HG03060 (cell line): ENCODE measurements around the gene MROH9.

ENCODE experiments used
- ATAC-seq: cut with Tn5 transposase; IDR thresholded peaks from one replicate; pipeline ENCODE4 v1.9.1; 2021; ENCODE audit warnings: low read depth, moderate number of reproducible peaks; ENCODE audit not compliant: unreplicated experiment

The MROH9 gene

DNA sequence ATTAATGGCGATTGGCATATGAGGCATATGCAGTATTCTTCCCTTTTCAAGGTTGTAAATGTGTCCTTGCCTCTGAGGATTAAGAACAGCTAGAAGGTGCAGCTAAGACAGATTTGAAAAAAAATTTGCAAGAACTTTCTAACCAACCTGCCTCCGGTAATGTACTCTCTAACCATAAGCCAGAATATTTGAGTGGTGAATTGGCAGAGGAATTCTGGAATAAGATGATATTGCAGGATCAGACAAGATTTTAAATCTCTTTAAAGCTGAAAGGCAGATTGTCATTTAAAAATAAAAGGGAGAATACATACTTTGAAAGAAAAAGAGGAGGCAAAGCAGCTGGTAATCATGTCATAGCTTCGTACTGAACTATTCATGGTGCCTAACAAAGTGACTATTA is 29.2 kb downstream of the MROH9 start:
- no peak for ATAC-seq

DNA sequence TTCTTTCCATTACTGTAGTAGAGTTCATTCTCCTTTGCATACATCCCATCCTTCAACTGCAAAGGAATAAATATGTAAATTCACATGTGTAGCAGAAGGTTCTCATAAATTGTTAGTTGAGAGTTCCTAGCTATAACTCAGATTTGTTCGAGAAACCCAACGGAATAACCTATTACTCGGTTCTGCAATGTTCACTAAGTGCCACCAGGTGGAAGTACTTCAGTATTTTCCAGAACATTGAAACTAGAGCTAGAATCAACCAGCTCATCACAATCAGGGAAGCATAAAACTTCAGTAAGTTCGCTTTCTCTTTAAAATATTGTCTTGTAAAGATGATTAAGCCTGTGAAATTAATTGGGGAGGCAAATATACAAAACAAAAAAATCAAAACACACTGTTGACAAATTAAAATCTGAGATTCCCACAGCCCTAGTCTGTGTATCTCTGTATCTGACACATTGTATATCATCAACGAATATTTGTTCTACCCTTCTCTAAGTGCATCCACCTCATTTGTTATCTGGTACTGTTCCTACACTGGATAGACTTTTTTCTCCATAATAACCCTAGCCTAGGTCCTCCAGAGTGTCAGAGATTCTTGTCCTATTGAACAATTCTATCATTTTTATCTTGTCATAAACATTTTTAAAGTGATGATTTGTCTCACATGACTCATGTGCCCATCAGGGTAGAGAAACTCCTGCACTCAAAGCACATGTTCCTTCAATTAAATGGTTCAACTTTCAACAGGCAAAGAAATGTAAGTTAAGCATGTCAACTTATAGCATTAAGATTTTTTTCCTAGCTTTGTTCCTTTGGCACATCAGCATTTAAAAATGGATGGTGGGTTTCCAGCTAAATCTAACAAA is 31.9 kb downstream of the MROH9 start:
- no peak for ATAC-seq

DNA sequence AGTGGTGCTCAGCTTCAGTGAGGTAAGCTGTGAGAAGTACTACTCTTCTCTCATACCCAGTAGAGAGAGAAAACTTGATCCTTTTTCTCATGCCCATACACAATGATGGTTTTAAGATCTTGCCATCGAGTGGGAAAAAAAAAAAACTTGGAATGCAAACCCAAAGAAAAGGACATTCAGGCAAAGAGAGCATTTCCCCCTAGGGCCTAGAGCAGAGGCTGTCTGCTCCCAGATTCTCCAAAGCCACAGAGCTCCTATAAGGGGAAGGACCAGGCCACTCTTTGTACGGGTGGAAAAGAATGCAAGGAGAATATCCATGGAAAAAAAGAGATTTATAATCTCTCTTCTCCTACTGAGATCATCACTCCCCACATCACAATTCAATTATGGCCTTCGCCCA is 34.9 kb downstream of the MROH9 start:
- ATAC-seq = no peak

DNA sequence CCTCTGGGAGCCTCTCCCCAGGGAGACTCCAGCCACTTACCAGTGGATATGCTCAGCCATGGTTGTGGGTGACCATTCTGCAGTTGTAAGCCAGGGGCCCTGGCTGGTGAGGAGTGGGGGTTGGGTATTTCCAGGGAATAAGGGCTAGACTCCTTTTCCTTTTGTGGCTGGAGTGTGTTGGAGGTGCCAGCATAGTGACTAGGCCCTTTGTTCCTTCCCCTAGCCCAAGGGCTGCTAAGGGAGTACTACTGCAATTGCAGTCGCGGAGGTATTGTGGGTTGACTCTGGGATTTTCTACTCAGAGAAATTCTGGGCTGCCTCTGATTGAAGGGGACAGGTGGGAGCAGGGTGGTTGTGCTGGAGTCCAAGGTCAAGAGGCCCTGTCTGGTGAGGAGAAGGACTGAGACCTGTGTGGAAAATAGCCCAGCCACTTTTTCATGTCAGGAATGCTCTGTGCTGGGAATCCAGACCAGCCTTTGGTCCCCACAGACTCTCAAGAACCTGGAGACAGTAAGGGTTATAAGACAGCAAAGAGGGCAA is 43.1 kb downstream of the MROH9 start:
- ATAC-seq = no peak

DNA sequence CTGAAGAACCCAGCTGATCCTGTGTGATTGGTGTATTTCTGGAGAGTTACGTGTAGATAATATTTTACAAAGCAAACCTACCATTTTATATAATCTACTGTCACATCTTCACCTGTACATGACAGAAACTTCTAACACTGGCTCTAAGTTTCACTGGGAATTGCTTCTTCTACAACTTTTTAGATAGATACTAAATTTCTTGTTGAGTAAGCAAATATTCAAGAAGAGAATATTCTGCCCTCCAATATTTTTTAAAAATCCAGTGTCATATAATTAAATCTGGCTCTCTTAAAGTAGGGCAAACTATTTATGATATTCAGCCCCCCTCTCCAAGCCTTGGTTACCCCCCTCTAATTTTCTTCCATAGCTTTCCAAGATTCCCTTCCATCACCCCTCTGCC is 50.1 kb downstream of the MROH9 start:
- ATAC-seq = no peak

DNA sequence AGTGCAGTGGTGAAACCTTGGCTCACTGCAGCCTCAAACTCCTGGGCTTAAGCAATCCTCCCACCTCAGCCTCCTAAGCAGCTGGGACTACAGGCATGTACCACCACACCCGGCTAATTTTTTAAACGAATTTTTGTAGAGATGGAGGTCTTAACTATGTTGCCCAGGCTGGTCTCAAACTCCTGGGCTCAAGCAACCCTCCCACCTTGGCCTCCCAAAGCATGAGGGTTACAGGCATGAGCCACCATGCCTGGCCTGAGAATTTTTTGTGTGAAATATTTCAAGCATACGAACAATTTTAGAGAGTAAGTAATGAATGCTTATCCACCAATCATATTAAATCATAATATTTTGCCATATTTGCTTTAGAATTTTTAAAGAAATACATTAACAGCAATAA is 51.6 kb downstream of the MROH9 start:
- ATAC-seq = no peak

DNA sequence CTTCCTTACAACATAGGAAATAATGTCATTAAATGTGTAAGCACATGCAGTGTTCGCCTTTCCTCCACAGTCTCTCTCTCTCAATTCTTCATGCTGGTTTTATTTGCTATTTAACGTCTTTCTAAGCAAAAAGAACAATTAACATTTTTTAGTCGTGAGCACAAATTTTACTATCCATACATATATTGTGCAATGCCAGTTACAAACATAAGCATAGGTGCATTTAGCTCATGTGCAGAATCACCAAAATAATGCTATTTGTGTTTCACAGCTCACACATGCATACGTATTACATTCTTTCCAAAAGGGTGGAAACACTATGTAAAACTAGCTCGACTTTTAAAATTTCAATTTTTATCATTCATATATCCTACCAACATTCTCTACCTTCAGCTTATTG is 52.1 kb downstream of the MROH9 start:
- ATAC-seq = no peak

DNA sequence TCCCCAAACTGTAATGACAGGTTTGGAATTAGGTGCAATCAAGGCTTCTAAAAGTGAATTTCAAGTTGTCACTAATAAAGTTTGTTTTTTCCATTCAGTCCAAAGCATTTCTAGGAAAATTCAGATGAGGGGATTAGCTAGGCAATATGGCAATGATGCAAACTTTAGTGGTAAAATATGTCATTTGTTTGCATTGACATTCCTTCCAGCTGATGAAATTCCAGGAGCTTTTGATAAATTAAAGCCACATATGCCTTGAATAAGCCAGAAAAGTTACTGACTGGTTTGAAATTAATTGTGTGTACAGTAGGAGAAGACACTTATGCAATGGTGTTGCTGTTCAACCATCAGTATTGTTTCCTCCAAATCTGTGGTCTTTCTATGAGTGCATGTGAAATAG is 57.8 kb downstream of the MROH9 start:
- no peak for ATAC-seq

DNA sequence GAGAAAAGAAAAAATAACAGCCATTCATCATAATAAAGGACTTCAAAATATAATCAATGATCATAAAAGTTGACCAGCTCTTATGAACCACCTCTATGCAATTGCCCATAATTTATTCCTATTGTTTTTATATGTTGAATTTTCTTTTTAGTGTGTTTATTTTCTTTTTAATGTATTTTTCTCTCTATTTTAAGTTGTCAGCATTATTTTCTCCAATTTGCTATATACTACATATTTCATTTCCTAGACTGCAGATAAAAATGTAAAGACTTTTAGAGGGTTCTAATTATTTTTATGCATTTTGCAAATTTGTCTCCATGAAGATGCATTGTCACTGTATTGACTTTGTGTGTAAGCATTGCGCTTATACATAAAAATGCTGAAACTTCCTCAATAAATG is 58.4 kb downstream of the MROH9 start:
- no peak for ATAC-seq

DNA sequence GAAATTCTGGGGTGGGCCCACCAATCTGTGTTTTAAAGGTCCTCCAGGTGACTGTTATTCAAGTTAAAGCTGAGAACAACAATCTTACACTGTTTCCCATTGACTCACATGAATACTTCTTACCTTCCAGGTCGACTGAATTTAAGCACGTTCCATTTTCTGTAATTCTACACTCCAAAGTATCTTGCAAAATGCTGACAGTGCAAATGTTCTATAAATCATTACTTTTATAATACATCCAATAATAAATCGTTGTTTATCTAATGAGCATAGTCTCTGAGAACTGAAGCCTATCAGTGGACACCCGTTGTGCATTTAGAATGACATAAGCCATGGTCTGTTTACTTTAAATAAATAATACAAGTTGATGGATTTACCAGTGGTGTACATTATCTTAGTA is 79.5 kb downstream of the MROH9 start:
- ATAC-seq = no peak

DNA sequence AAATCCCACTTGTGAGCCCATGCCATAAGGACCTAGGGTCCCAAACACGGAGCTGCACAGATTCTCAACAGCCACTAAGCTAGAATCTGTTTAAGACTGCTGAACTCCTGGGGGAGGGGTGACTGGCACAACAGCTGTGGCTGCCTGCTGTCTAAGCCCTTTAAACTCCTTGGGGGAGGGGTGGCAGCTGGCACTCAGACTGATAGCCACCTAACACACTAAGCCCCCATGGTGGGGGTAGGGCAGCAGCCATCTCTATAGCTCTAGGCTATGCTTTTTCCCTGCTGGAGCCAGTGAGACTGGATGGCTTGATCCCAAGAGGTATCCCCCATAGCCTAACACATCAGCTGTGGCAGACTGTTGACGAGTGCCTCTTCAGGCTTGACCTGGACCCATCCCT is 82.1 kb downstream of the MROH9 start:
- no peak for ATAC-seq

DNA sequence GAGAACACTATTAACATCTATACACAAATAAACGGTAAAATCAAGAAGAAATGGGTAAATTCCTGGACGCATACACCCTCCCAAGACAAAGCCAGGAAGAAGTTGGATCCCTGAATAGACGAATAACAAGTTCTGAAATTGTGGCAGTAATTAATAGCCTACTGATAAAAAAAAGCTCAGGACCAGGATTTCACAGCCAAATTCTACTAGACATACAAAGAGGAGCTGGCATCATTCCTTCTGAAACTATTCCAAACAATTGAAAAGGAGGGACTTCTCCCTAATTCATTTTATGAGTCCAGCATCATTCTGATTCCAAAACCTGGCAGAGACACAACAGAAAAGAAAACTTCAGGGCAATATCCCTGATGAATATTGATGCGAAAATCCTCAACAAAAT is 84.6 kb downstream of the MROH9 start:
- no peak for ATAC-seq

DNA sequence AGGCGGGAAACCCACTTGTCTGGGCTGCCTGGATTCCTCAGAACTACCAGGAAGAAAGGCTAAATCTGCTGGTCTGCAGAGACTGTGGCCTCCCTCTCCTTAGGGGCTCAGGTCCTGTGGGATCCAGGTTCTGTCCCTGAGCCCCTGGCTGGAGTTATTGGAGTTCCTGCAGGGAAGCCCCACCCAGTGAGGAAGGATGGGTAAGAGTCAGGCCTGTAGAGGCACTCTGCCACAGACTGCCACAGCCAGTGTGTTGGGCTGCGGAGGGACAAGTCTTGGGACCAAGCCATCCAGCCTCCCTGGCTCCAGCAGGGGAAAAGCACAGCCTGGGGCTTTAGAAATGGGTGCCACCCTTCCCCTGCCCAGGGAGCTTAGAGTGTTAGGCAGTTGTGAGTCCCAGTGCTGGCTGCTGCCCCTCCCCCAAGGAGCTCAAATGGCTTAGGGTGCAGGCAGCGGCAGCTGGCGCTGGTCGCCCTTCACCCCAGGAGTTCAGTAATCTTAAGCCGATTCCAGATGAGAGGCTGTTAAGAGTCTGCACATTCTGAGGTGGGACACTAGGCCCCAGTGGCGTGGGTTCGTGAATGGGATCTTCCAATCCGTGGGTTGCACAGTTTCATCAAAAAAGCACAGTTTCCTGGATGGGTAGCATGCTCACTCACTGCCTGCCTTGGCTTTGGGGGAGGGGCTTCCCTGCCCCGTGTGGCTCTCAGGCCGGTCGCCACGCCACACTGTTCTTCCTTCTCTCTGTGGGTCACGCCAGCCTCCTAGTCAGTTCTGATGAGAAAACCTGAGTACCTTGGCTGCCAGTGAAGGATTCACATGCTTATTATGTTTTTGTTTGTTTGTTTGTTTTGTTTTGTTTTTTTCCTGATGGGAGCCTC is 97.7 kb downstream of the MROH9 start:
- ATAC-seq = no peak

DNA sequence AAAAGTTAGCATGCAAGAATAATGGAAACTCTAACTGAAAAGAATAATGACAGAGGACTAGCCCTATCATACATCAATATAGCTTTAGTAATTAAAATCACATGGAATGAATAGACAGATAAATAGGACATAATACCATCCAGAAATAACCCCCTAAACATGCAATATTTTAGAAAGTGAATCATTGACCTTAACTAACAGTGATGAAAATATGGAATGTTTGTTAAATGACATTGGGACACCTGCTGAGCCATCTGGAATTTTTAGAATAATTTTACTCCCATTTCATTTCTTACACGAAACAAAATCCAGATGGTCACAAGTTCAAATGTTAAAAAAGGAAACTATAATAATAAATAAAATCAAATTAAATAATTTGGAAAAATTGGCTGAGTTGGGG is 102.3 kb downstream of the MROH9 start:
- ATAC-seq = no peak

DNA sequence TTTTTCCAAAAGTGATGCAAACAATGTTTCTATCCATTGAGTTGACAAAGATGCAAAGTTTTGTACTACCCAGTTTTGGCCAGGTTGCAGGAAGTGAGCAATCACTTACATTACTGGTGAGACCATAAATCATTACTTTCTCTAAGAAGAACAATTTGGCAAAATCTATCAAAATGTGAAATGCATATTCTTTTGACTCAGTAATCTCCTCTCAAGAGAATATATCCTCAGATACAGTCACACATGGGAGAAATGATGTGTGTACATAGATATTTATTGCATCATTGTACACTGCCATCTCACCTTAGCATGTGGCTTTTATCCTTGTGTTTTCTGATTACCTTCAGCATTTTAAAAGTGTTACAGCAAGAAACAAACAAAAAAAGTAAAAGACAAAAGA is 103.0 kb downstream of the MROH9 start:
- ATAC-seq = no peak

DNA sequence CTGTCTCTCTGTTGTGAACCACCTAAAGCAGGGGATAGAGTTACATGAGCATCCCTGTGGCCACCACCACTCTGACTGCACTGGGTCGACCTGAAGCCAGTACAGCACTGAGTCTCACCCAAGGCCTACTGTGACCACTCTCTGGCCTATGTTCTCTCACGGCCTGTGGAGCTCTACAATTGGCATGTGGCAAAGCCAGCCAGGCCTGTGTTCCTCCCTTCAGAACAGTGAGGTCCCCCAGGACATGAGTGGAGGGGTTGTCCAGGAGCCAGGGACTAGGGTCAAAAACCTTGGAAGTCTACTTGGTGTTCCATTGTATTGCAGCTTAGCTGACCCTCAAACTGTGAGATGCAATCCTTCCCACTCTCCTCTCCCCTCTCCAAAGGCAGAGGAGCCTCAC is 112.7 kb downstream of the MROH9 start:
- ATAC-seq = no peak

DNA sequence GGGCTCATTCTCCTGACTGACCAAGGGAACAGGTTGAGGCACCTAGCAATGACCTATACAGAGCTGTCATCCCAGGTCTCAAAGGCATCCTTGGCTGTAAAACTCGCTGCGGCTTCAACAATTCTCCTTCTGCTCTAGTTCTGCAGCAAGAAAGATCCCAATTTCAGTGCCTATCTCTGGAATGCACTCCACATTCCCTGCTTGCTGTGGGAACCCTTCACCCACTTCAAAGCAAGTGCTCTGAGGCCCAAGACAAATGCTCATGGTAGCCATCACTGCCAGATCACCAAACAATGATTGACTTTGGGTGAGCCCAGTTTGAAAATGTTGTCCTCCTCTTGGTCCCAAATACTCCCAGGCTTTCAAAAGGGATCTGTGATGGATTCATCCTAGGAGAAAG is 117.6 kb downstream of the MROH9 start:
- ATAC-seq = no peak

DNA sequence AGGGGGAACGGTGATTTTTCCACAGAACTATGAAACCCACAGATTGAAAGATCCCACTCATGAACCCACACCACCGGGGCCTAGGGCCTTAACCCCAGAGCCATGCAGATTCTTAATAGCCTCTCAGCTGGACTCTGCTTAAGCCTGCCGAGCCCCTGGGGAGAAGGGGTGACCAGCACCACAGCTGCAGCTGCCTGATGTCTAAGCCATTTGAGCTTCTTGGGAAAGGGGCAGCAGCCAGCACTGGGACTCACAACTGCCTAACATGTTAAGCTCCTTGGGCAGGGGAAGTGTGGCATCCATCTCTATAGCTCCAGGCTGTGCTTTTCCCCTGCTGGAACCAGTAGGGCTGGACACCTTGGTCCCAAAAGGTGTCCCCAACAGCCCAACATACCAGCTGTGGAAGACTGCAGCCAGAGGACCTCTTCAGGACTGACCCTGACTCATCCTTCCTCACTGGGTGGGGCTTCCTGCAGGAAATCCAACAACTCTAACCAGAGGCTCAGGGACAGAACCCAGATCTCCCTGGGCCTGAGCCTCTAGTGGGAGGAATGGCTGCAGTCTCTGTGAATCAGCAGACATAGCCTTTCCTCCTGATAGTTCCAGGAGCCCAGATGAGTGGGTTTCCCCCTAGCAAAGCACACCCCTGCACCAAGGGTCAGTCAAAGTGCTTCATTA is 120.8 kb downstream of the MROH9 start:
- no peak for ATAC-seq

DNA sequence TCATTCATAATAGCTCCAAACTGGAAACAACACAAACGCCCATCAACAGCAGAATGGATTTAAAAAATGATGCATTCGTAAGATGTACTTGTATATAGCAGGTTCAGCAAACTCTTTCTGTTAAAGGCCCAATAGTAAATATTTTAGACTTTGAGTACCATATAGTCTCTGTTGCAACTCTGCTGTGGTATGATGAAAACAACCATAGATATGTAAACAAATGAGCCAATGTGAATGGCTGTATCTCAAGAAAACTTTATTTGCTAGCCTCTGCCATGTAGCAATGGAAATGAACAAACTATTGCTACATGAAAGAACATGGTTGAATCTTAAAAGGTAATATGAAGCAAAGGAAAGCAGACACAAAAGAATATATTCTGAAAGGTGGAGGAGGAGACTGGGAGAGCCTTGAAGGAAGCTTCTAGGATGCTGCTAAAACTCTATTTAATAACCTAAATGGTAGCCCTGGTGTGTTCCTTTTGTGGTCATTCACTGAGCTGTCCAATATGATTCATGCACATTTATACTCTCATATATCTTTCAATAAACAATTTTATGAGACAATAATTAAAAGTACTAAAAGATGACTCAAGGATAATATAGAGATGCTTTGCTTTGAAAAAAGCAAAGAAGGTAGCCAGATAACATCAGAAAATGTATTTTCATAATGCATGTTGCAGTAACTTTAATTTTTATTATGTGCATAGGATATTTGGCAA is 126.2 kb downstream of the MROH9 start:
- ATAC-seq = no peak

DNA sequence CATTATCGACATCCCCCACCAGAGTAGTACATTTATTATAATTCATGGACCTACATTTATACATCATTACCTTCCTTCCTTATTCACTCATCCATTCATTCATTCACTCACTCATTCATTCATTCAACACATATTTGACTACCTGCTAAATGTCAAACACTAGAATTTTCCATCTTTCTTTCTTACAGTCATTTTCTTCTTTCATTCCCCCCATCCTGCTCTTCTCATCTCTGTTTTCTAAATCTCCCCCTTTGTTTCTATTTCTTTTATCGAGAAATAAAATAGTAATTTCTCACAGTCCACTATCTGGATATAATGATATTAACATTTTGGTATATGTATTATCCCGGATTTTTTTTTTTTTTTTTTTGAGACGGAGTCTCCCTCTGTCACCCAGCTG is 127.6 kb downstream of the MROH9 start:
- ATAC-seq = no peak
